ENCODE data around the gene PCDHA12.
"Not testable (repeated sequence)": the region's sequence is repeated elsewhere in the genome, so short reads cannot be mapped to it uniquely, and the experiment has no call there.

Gene PCDHA12

DNA sequence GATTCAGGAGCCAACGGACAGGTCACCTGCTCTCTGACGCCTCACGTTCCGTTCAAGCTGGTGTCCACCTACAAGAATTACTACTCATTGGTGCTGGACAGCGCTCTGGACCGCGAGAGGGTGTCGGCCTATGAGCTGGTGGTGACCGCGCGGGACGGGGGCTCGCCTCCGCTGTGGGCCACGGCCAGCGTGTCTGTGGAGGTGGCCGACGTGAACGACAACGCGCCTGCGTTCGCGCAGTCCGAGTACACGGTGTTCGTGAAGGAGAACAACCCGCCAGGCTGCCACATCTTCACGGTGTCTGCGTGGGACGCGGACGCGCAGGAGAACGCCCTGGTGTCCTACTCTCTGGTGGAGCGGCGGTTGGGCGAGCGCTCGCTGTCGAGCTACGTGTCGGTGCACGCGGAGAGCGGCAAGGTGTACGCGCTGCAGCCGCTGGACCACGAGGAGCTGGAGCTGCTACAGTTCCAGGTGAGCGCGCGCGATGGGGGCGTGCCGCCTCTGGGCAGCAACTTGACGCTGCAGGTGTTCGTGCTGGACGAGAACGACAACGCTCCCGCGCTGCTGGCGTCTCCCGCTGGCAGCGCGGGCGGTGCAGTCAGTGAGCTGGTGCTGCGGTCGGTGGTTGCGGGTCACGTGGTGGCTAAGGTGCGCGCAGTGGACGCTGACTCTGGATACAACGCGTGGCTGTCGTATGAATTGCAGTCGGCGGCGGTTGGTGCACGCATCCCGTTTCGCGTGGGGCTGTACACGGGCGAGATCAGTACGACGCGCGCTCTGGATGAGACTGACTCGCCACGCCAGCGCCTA is 17.7 kb upstream of the PCDHA12 start:
- DNase-seq (ENCODE audit: low spot score): no peak

DNA sequence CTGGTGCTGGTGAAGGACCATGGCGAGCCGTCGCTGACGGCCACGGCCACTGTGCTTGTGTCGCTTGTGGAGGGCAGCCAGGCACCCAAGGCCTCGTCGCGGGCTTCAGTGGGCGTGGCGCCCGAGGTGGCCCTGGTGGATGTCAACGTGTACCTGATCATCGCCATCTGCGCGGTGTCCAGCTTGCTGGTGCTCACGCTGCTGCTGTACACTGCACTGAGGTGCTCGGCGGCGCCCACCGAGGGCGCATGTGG is 17.2 kb upstream of the PCDHA12 start:
- no peak for DNase-seq (ENCODE audit: low spot score)

DNA sequence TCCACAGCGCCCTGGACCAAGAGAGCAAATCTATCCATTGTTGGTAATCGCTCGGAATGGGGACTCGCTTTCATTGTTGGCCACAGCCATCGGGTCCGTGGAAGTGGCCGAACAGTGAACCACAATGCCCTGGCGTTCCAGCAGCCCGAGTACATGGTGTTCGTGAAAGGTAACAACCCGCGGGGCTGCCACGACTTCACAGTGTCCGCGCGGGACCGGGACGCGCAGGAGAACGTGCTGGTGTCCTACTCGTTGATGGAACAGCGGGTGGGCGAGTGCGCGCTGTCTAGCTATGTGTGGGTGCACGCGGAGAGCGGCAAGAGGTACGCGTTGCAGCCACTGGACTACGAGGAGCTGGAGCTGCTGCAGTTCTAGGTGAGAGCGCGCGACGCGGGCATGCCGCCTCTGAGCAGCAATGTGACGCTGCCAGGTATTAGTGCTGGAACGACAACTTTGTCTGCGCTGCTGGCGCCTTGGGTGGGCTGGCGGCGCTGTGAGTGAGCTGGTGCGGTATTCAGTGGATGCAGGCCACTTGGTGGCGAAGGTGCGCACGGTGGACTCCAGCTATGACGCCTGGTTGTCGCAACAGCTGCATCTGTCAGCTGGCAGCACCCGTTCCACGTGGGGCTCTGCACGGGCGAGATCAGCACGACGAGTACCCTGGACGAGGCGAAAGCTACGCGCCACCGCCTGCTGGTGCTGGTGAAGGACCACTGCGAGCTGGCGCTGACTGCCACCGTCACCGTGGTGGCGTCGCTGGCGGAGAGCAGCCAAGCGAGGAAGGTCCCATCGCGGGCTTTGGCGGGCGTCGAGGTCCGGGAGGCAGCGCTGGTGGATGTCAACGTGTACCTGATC is 12.4 kb upstream of the PCDHA12 start:
- no peak for DNase-seq (ENCODE audit: low spot score)

DNA sequence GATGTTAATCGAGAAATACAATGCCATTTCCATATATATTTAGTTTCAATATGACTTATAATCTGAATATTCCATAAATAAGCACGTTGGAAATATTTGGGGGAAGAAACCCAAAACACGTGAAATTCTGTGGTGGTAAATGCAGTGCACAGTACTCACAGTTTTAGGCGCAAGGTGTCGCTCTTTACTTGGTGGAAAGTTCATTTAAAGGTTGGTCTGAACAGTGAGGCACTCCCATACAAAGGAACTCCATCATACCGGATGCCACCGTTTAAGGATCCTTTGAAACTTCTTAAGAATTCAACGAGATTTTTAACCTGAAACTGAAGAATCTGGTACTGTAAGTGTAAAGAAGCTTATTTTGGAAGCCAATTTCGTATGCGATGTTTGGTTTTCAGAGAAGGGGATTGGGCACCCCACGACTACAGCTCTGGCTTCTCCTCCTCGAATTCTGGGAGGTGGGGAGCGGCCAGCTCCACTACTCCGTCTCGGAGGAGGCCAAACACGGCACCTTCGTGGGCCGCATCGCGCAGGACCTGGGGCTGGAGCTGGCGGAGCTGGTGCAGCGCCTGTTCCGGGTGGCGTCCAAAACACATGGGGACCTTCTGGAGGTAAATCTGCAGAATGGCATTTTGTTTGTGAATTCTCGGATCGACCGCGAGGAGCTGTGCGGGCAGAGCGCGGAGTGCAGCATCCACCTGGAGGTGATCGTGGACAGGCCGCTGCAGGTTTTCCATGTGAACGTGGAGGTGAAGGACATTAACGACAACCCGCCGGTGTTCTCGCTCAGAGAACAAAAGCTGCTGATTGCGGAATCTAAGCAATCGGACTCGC is 6.2 kb upstream of the PCDHA12 start, which contains the start of gene PCDHA11:
Gene PCDHA11 (plus strand): TSS at position 237 of the 834 bp plus-strand sequence. CDS start 147 bp downstream, at position 384.
- no peak for DNase-seq (ENCODE audit: low spot score)

DNA sequence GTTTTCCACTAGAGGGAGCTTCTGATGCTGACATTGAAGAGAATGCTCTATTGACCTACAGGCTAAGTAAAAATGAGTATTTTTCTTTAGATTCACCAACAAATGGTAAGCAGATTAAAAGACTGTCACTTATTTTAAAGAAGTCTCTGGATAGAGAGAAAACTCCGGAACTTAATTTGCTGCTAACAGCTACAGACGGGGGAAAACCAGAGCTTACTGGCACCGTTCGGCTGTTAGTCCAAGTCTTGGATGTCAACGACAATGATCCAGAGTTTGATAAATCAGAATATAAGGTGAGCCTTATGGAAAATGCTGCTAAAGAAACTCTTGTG is 5.6 kb upstream of the PCDHA12 start:
- DNase-seq (ENCODE audit: low spot score): no peak

DNA sequence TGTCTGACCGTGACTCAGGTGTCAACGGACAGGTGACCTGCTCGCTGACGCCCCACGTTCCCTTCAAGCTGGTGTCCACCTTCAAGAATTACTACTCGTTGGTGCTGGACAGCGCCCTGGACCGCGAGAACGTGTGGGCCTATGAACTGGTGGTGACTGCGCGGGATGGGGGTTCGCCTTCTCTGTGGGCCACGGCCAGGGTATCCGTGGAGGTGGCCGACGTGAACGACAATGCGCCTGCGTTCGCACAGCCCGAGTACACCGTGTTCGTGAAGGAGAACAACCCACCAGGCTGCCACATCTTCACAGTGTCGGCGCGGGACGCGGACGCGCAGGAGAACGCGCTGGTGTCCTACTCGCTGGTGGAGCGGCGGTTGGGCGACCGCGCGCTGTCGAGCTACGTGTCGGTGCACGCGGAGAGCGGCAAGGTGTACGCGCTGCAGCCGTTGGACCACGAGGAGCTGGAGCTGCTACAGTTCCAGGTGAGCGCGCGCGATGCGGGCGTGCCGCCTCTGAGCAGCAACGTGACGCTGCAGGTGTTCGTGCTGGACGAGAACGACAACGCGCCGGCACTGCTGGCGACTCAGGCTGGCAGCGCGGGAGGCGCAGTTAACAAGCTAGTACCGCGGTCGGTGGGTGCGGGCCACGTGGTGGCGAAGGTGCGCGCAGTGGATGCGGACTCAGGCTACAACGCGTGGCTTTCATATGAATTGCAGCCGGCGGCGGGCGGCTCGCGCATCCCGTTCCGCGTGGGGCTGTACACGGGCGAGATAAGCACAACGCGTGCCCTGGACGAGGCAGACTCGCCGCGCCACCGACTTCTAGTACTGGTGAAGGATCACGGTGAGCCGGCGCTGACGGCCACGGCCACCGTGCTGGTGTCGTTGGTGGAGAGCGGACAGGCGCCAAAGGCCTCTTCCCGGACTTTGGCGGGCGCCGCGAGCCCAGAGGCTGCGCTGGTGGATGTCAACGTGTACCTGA is 4.6 kb upstream of the PCDHA12 start:
- DNase-seq (ENCODE audit: low spot score): no peak

DNA sequence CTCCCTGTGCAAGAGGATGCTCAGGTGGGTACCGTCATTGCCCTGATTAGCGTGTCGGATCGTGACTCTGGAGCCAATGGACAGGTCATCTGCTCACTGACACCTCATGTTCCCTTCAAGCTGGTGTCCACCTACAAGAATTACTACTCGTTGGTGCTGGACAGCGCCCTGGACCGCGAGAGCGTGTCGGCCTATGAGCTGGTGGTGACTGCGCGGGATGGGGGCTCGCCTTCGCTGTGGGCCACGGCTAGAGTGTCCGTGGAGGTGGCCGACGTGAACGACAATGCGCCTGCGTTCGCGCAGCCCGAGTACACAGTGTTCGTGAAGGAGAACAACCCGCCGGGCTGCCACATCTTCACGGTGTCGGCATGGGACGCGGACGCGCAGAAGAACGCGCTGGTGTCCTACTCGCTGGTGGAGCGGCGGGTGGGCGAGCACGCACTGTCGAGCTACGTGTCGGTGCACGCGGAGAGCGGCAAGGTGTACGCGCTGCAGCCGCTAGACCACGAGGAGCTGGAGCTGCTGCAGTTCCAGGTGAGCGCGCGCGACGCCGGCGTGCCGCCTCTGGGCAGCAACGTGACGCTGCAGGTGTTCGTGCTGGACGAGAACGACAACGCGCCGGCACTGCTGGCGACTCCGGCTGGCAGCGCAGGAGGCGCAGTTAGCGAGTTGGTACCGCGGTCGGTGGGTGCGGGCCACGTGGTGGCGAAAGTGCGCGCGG is 1.6 kb downstream of the PCDHA12 start:
- DNase-seq (ENCODE audit: low spot score): not testable (repeated sequence)

DNA sequence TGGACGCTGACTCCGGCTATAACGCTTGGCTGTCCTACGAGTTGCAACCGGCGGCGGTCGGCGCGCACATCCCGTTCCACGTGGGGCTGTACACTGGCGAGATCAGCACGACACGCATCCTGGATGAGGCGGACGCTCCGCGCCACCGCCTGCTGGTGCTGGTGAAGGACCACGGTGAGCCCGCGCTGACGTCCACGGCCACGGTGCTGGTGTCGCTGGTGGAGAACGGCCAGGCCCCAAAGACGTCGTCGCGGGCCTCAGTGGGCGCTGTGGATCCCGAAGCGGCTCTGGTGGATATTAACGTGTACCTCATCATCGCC is 2.1 kb downstream of the PCDHA12 start:
- DNase-seq (ENCODE audit: low spot score): no peak

DNA sequence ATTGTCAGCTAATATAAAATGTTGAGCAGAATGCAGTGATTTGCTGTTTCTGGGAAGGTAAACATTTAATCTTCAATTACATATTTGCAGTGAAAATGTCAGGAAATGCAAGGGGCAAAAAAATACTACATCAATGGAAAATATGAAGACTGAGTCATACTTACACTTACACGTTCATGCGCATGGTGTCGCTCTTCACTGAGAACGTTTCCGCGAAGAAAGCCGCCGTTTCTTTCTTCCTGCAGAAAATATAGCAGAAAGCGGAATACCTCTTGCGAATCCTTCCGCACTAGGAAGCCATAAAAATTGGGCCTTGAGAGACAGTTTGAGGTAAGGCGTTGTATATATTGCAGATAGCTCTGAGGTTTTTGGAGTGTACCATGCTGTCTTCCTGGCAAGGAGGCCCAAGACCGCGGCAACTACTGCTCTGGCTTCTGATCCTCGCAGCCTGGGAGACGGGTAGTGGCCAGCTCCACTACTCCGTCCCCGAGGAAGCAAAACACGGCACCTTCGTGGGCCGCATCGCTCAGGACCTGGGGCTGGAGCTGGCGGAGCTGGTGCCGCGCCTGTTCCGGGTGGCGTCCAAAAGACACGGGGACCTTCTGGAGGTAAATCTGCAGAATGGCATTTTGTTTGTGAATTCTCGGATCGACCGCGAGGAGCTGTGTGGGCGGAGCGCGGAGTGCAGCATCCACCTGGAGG is 6.9 kb downstream of the PCDHA12 start, which contains the start of gene PCDHA13:
Gene PCDHA13 (plus strand): TSS at position 236 of the 702 bp plus-strand sequence. CDS start 145 bp downstream, at position 381.
- no peak for DNase-seq (ENCODE audit: low spot score)

DNA sequence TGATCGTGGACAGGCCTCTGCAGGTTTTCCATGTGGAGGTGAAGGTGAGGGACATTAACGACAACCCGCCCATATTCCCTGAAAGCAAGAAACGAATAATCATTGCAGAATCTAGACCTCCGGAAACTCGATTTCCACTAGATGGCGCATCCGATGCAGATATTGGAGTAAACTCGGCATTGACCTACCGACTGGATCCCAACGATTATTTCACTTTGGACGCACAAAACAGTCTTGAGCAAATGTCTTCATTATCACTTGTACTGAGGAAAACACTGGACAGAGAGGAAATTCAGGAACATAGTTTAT is 7.4 kb downstream of the PCDHA12 start:
- peak; percentile 59 for DNase-seq (ENCODE audit: low spot score)

DNA sequence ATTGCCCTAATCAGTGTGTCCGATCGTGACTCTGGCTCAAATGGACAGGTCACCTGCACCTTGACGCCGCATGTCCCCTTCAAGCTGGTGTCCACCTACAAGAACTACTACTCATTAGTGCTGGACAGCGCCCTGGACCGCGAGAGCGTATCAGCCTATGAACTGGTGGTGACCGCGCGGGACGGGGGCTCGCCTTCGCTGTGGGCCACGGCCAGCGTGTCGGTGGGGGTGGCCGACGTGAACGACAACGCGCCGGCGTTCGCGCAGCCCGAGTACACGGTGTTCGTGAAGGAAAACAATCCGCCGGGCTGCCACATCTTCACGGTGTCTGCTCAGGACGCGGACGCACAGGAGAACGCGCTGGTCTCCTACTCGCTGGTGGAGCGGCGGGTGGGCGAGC is 8.3 kb downstream of the PCDHA12 start:
- DNase-seq (ENCODE audit: low spot score): no peak

DNA sequence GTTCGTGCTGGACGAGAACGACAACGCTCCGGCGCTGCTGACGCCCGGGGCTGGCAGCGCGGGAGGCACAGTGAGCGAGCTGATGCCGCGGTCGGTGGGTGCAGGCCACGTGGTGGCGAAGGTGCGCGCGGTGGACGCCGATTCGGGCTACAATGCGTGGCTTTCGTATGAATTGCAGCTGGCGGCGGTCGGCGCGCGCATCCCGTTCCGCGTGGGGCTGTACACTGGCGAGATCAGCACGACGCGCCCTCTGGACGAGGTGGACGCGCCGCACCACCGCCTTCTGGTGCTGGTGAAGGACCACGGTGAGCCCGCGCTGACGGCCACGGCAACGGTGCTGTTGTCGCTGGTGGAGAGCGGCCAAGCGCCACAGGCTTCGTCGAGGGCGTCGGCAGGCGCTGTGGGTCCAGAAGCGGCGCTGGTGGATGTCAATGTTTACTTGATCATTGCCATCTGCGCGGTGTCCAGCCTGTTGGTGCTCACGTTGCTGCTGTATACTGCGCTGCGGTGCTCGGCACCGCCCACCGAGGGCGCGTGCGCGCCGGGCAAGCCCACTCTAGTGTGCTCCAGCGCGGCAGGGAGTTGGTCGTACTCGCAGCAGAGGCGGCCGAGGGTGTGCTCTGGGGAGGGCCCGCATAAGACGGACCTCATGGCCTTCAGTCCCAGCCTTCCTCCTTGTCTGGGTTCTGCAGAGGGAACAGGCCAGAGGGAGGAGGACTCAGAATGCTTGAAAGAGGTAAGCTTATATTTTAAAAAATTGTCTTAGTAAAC is 9.0 kb downstream of the PCDHA12 start:
- no peak for DNase-seq (ENCODE audit: low spot score)

DNA sequence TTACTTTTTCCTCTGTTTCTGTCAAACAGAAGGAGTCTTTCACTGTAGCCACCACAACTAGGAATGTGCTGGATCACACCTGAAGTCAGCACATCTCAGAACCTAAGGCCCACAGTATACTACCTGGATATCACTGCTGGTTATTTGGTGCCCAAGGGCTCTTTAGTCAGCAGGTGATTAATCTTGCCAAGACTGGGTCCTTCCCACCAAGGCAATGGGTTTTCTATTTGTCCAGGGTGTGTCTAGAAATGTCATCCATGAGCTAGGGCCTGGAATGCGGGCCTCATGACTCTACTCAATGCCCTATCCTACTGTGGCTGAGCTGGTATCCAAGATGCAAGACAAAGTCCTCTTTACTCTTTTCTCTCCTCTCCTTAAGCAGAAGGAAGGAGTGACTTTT is 41.2 kb downstream of the PCDHA12 start:
- DNase-seq (ENCODE audit: low spot score): no peak

DNA sequence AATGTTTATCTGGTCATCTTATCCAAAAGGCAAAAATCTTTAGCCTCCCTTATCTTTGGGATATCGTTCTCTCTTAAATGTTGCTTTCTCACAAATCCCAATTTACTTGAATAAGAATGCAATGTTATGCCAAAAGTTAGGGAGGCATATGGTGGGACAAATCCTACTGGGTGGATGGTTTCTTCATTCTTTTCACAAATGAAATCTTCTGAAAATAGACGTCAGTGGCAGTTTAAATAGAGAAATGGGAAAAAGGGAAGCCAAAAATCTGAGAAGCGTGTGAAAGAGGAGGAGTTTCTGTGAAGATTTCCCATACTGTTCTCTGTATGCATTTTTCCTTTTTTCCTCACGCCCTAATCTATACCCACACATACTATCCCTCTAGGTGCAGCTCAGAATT is 48.5 kb downstream of the PCDHA12 start:
- no peak for DNase-seq (ENCODE audit: low spot score)

DNA sequence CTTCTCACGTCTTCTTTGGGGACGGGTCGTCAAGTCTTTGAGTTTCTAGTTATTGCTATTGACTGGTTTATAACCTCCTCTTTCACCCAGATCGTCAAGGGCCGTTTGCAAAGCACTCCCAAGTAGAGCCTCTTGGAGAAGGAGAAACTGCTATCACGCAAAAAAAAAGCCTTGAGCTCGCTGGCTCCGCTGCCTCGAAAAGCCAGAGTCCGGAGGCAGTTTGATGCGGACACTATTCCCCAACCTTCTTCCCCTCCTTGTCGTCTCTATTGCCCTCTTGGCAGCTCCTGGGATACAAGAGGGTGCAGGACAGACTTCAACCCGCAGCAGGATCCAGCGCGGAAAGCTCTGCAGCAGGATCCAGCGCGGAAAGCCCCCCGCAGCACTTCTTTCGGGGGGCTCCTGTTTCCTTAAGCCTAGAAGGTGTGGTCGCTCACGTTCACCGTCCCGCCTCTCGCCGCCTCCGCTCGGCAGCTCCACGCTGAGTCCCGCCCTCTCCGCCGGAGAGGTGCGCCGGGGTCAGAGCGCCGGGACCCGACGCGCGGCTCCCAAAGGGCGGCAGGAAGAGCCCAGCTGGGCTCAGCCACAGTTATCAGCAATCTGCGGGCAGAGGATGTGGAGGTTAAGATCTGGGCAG is 50.8 kb downstream of the PCDHA12 start, which contains the start of gene PCDHAC1:
Gene PCDHAC1 (plus strand): TSS at position 494 of the 637 bp plus-strand sequence. CDS start 594 bp downstream, outside the sequence.
- no peak for DNase-seq (ENCODE audit: low spot score)

DNA sequence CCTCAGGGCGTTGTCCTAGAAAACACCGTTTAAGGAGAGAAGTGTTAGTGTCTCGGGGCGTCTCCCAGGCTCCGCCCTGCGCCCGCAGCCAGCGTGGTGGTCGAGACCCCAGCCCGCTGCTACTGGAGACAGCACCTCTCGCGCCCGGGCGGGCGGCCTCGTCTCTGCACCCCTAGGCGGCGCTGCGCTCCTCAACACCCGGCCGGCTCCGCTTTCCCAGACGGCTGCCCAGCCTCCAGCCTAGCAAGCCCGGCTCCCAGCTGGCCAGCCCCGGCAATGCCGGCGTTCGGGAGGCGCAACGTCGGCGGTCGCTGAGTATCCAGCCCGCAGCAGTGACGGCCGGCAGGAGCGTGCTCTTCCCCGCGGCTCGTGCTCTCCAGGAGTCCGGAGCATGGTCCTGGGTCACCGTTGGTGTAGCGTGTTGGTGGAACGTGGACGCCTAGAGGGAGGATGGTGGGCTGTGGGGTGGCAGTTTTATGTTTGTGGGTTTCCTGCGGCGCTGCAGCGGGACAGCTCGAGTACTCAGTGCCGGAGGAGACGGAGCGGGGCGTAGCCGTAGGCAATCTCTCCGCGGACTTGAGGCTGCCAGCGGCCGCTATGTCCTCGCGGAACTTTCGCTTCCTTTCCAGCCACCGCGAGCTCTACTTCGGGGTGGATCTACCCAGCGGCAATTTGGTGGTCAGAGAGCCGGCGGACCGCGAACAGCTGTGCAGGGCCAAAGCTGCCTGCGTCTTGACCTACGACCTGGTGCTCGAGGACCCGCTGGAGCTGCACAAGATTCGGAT is 51.5 kb downstream of the PCDHA12 start:
- no peak for DNase-seq (ENCODE audit: low spot score)

DNA sequence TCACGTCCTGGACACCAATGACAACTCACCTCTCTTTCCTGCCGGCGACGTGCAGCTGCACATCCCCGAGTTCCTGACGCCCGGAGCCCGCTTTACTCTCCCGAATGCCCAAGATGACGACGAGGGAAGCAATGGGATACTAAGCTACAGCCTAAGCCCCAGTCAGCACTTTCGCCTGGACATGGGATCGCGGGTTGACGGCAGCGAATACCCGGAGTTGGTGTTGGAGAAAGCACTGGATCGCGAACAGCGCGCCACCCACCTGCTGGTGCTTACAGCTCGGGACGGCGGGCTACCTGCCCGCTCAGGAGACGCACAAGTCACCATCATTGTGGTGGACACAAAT is 52.1 kb downstream of the PCDHA12 start:
- DNase-seq (ENCODE audit: low spot score): no peak

Data from RKO (cell line).